ENCODE measurements around the gene KIF6. TPM values are rescaled to one million over a fixed set of nuclear protein-coding genes. Genes with fewer than 3 reads are reported as not detected.

Gene KIF6
- total and polyA plus RNA-seq, 7 experiments from 2014 or later: 0.75 TPM; not detected in 6

DNA sequence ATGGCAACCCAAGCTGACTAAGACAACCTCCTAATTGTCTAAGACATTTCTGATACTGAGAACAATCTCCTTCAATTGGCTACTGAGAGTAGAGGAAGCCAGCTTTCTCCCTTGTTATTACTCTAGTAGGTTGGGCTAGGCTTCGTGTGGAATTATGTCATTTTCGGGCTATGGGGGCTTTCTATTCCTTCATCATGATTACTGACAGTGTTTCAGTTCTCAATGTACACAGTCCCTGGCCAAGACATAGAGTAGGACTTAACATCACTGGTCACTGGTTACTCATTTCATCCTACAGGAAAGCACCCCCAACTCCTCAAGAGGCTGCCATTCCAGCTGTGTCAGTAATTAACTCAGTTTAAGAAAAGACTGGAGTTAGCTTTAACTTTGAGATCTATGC lies 100.0 kb downstream of the KIF6 start:
- CTCF ChIA-PET: no interaction called here
- Histone ChIP-seq H3K9me3 (ENCODE audit: control insufficient read depth in 2 of 3, low read length in 3 of 3) (no peaks in the 10 kb centered on the region), H3K36me3 (ENCODE audit: control insufficient read depth in 2 of 3, insufficient read depth in 3 of 3, low read length in 3 of 3) (no peaks in the 10 kb centered on the region), H3K27ac (ENCODE audit: low read depth, low read length) (no peak overlapping the region), H3K4me3 (ENCODE audit: low read length) (no peak overlapping the region), H3K27me3 (ENCODE audit: control insufficient read depth in 2 of 2, insufficient read depth in 2 of 2, low read length in 2 of 2) (no peaks in the 10 kb centered on the region), H3K4me1 (ENCODE audit: control insufficient read depth in 2 of 2, insufficient read depth in 2 of 2, low read length in 2 of 2) (no peaks in the 10 kb centered on the region)
- ATAC-seq: no peak
- intact Hi-C loops (cut with micrococcal nuclease): no loop called here
- no peak overlapping the region for H3K4me3 Mint-ChIP-seq
- DNase-seq: no peak
- H3K36me3 Mint-ChIP-seq: no peaks in the 10 kb centered on the region
- no peaks in the 10 kb centered on the region for H3K9me3 Mint-ChIP-seq
- no peaks in the 10 kb centered on the region for H3K4me1 Mint-ChIP-seq
- H3K27me3 Mint-ChIP-seq: peaks cover 5 to 35% (median 15%) of the 10 kb centered on the region in 5 donors
- no peak overlapping the region for H3K27ac Mint-ChIP-seq
- POLR2A ChIA-PET: no interaction called here

DNA sequence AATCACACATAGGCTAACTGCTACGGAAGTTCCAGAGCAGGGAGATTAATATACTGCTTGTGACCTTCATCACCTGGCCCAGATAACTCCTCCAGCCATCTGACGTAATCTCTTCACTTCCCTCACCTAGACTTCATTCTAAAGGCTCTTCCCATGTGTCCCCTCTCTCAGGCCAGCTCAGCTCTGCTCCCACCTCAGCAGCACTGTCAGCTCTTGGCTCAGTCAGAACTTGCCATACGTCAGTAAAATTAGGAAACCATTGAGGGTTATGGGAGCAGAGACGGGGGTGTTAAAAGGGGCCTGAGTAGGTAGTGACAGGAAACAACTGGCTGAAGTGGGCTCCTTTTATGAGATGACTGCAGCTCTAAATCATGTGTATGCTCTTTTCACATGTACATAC lies 101.5 kb downstream of the KIF6 start:
- Histone ChIP-seq H3K4me1 (ENCODE audit: control insufficient read depth in 2 of 2, insufficient read depth in 2 of 2, low read length in 2 of 2) (no peaks in the 10 kb centered on the region), H3K36me3 (ENCODE audit: control insufficient read depth in 2 of 3, insufficient read depth in 3 of 3, low read length in 3 of 3) (no peaks in the 10 kb centered on the region), H3K27ac (ENCODE audit: low read depth, low read length) (no peak overlapping the region), H3K4me3 (ENCODE audit: low read length) (no peak overlapping the region), H3K9me3 (ENCODE audit: control insufficient read depth in 2 of 3, low read length in 3 of 3) (no peaks in the 10 kb centered on the region), H3K27me3 (ENCODE audit: control insufficient read depth in 2 of 2, insufficient read depth in 2 of 2, low read length in 2 of 2) (no peaks in the 10 kb centered on the region)
- H3K4me1 Mint-ChIP-seq: no peaks in the 10 kb centered on the region
- H3K36me3 Mint-ChIP-seq: no peaks in the 10 kb centered on the region
- ChIA-PET CTCF (no interaction called here), POLR2A (no interaction called here)
- ATAC-seq: no peak
- DNase-seq: no peak
- no peak overlapping the region for H3K4me3 Mint-ChIP-seq
- no peak overlapping the region for H3K27ac Mint-ChIP-seq
- no peaks in the 10 kb centered on the region for H3K9me3 Mint-ChIP-seq
- H3K27me3 Mint-ChIP-seq: peaks cover 5 to 28% (median 12%) of the 10 kb centered on the region in 5 donors
- intact Hi-C loops (cut with micrococcal nuclease): no loop called here

- no peak for ATAC-seq
- CTCF ChIA-PET: no interaction called here
Observed at GRCh38 chr6:39617520-39617919, 107.7 kb downstream of the KIF6 start.

DNA sequence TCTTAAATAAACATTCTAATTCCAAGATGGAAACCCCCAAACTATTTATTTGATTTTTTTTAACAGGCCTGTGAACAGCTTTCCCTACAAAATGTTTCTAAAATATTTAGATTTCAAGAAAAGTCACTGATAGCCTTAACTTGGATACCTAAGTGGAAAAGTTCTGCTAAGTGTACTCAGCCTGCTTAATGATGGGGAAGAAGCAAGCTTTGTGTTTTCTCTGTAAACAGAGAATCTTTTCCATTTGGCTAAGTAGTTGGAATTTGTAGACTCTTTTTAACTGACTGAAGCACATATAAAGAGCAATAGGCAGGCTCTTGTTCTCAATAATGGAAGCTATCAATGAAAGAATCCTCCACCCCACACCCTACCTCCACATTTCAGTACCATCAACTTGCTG lies 108.2 kb downstream of the KIF6 start:
- DNase-seq (no peak), ATAC-seq (no peak)
- Mint-ChIP-seq H3K36me3 (no peaks in the 10 kb centered on the region), H3K27ac (no peak overlapping the region), H3K27me3 (peaks cover 3 to 20% (median 7%) of the 10 kb centered on the region in 5 donors), H3K9me3 (no peaks in the 10 kb centered on the region), H3K4me1 (no peaks in the 10 kb centered on the region), H3K4me3 (no peak overlapping the region)
- POLR2A ChIA-PET: no interaction called here
- CTCF ChIA-PET: no interaction called here
- no peak overlapping the region for H3K4me3 ChIP-seq (ENCODE audit: low read length)
- intact Hi-C loops (cut with micrococcal nuclease): no loop called here
- no peaks in the 10 kb centered on the region for H3K27me3 ChIP-seq (ENCODE audit: control insufficient read depth in 2 of 2, insufficient read depth in 2 of 2, low read length in 2 of 2)
- H3K4me1 ChIP-seq (ENCODE audit: control insufficient read depth in 2 of 2, insufficient read depth in 2 of 2, low read length in 2 of 2): no peaks in the 10 kb centered on the region
- H3K36me3 ChIP-seq (ENCODE audit: control insufficient read depth in 2 of 3, insufficient read depth in 3 of 3, low read length in 3 of 3): no peaks in the 10 kb centered on the region
- no peaks in the 10 kb centered on the region for H3K9me3 ChIP-seq (ENCODE audit: control insufficient read depth in 2 of 3, low read length in 3 of 3)
- H3K27ac ChIP-seq (ENCODE audit: low read depth, low read length): no peak overlapping the region

More at GRCh38 chr6:39617520-39617919, 107.7 kb downstream of the KIF6 start:
- intact Hi-C loops (cut with micrococcal nuclease): no loop called here
- POLR2A ChIA-PET: no interaction called here
- peaks cover 3 to 20% (median 7%) of the 10 kb centered on the region in 5 donors for H3K27me3 Mint-ChIP-seq
- H3K36me3 Mint-ChIP-seq: no peaks in the 10 kb centered on the region
- no peaks in the 10 kb centered on the region for H3K9me3 Mint-ChIP-seq
- Histone ChIP-seq H3K27ac (ENCODE audit: low read depth, low read length) (no peak overlapping the region), H3K36me3 (ENCODE audit: control insufficient read depth in 2 of 3, insufficient read depth in 3 of 3, low read length in 3 of 3) (no peaks in the 10 kb centered on the region), H3K4me1 (ENCODE audit: control insufficient read depth in 2 of 2, insufficient read depth in 2 of 2, low read length in 2 of 2) (no peaks in the 10 kb centered on the region), H3K27me3 (ENCODE audit: control insufficient read depth in 2 of 2, insufficient read depth in 2 of 2, low read length in 2 of 2) (no peaks in the 10 kb centered on the region), H3K9me3 (ENCODE audit: control insufficient read depth in 2 of 3, low read length in 3 of 3) (no peaks in the 10 kb centered on the region), H3K4me3 (ENCODE audit: low read length) (no peak overlapping the region)
- no peaks in the 10 kb centered on the region for H3K4me1 Mint-ChIP-seq
- no peak for DNase-seq
- H3K4me3 Mint-ChIP-seq: no peak overlapping the region
- no peak overlapping the region for H3K27ac Mint-ChIP-seq

- DNase-seq: no peak
- H3K4me1 Mint-ChIP-seq: no peaks in the 10 kb centered on the region
- Histone ChIP-seq H3K4me3 (ENCODE audit: low read length) (no peak overlapping the region), H3K9me3 (ENCODE audit: control insufficient read depth in 2 of 3, low read length in 3 of 3) (no peaks in the 10 kb centered on the region), H3K27ac (ENCODE audit: low read depth, low read length) (no peak overlapping the region), H3K4me1 (ENCODE audit: control insufficient read depth in 2 of 2, insufficient read depth in 2 of 2, low read length in 2 of 2) (no peaks in the 10 kb centered on the region), H3K27me3 (ENCODE audit: control insufficient read depth in 2 of 2, insufficient read depth in 2 of 2, low read length in 2 of 2) (no peaks in the 10 kb centered on the region), H3K36me3 (ENCODE audit: control insufficient read depth in 2 of 3, insufficient read depth in 3 of 3, low read length in 3 of 3) (no peaks in the 10 kb centered on the region)
- ATAC-seq: no peak
- no peak overlapping the region for H3K27ac Mint-ChIP-seq
- intact Hi-C loops (cut with micrococcal nuclease): no loop called here
- no peaks in the 10 kb centered on the region for H3K36me3 Mint-ChIP-seq
- ChIA-PET CTCF (no interaction called here), POLR2A (no interaction called here)
- no peaks in the 10 kb centered on the region for H3K9me3 Mint-ChIP-seq
- H3K27me3 Mint-ChIP-seq: peaks cover 3 to 20% (median 7%) of the 10 kb centered on the region in 5 donors
- no peak overlapping the region for H3K4me3 Mint-ChIP-seq
Observed at GRCh38 chr6:39615622-39616021, 109.6 kb downstream of the KIF6 start.

GRCh38 chr6:39614393-39614950 lies 110.7 kb downstream of the KIF6 start:
- Histone ChIP-seq H3K27me3 (ENCODE audit: control insufficient read depth in 2 of 2, insufficient read depth in 2 of 2, low read length in 2 of 2) (no peaks in the 10 kb centered on the region), H3K9me3 (ENCODE audit: control insufficient read depth in 2 of 3, low read length in 3 of 3) (no peaks in the 10 kb centered on the region), H3K36me3 (ENCODE audit: control insufficient read depth in 2 of 3, insufficient read depth in 3 of 3, low read length in 3 of 3) (no peaks in the 10 kb centered on the region), H3K4me3 (ENCODE audit: low read length) (no peak overlapping the region), H3K4me1 (ENCODE audit: control insufficient read depth in 2 of 2, insufficient read depth in 2 of 2, low read length in 2 of 2) (no peaks in the 10 kb centered on the region), H3K27ac (ENCODE audit: low read depth, low read length) (no peak overlapping the region)
- Mint-ChIP-seq H3K9me3 (no peaks in the 10 kb centered on the region), H3K27ac (no peak overlapping the region), H3K27me3 (peaks cover 3 to 20% (median 7%) of the 10 kb centered on the region in 5 donors), H3K36me3 (no peaks in the 10 kb centered on the region), H3K4me3 (no peak overlapping the region), H3K4me1 (no peaks in the 10 kb centered on the region)
- DNase-seq: no peak
- POLR2A ChIA-PET: no interaction called here
- CTCF ChIA-PET: no interaction called here
- intact Hi-C loops (cut with micrococcal nuclease): no loop called here
- no peak for ATAC-seq

DNA sequence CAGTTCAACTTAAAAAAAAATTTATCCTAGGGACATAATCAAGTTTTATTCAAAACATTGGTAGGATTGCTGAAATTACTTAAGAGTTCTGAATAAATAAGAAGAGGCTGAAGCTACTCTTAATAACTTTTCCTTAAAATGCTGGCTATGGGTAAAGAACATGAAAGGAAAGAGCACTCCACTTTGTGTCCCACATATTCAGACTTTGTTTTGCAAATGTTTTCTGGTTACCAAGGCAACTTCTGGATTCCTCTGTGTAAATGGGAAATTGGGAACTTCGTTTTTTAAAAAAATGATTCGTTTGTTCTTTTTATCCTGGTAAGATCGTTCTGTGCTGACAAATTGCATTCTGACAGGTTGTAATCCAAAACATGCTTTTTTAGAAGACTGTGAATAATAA lies 115.0 kb downstream of the KIF6 start:
- POLR2A ChIA-PET: no interaction called here
- ATAC-seq: no peak

More for the DNA sequence above, 115.0 kb downstream of the KIF6 start:
- Histone ChIP-seq H3K4me3 (ENCODE audit: low read length) (no peak overlapping the region), H3K27me3 (ENCODE audit: control insufficient read depth in 2 of 2, insufficient read depth in 2 of 2, low read length in 2 of 2) (no peaks in the 10 kb centered on the region), H3K36me3 (ENCODE audit: control insufficient read depth in 2 of 3, insufficient read depth in 3 of 3, low read length in 3 of 3) (no peaks in the 10 kb centered on the region), H3K9me3 (ENCODE audit: control insufficient read depth in 2 of 3, low read length in 3 of 3) (no peaks in the 10 kb centered on the region), H3K27ac (ENCODE audit: low read depth, low read length) (no peak overlapping the region), H3K4me1 (ENCODE audit: control insufficient read depth in 2 of 2, insufficient read depth in 2 of 2, low read length in 2 of 2) (no peaks in the 10 kb centered on the region)
- Mint-ChIP-seq H3K27me3 (peaks cover 10 to 23% (median 20%) of the 10 kb centered on the region in 5 donors), H3K27ac (no peak overlapping the region), H3K9me3 (no peaks in the 10 kb centered on the region), H3K4me3 (no peak overlapping the region), H3K36me3 (no peaks in the 10 kb centered on the region), H3K4me1 (no peaks in the 10 kb centered on the region)
- intact Hi-C loops (cut with micrococcal nuclease): no loop called here
- no peak for DNase-seq
- CTCF ChIA-PET: no interaction called here

Data from naive thymus-derived CD4-positive, alpha-beta T cell (primary cell).